ENCODE data around the gene AIPL1.

AIPL1 gene

GRCh38 chr17:6455321-6455705 is 20.4 kb upstream of the AIPL1 start:
- TF ChIP-seq CTCF (IDR thresholded peaks at IDR 0.05; ENCODE audit: low read length) (no peak), EZH2 (IDR thresholded peaks at IDR 0.05; ENCODE audit: borderline replicate concordance, low read length) (no peak)
- no peaks in the 10 kb centered on the region for H4K20me1 ChIP-seq (ENCODE audit: insufficient read depth, low read length)
- H3K27me3 ChIP-seq (ENCODE audit: insufficient read depth, low read length) = no peaks in the 10 kb centered on the region; the same call in 1 of the 2 replicates
- H3K4me2 ChIP-seq (ENCODE audit: low read length) = no peak overlapping the region
- H2AFZ ChIP-seq (ENCODE audit: low read length) = no peak overlapping the region
- H3K9me2 ChIP-seq (ENCODE audit: low read depth, low read length) = no peaks in the 10 kb centered on the region
- H3K9ac ChIP-seq (ENCODE audit: low read length) = no peak overlapping the region
- H3K27ac ChIP-seq (ENCODE audit: low read depth, low read length, poor library complexity, severe bottlenecking) = no peak overlapping the region
- no peaks in the 10 kb centered on the region for H3K9me3 ChIP-seq (ENCODE audit: low read length)
- no peaks in the 10 kb centered on the region for H3K79me2 ChIP-seq (ENCODE audit: insufficient read depth, low read length)
- no peak overlapping the region for H3K4me3 ChIP-seq (ENCODE audit: low read depth, low read length, poor library complexity, severe bottlenecking)
- H3F3A ChIP-seq (ENCODE audit: insufficient read depth, low read length) = no peaks in the 10 kb centered on the region
- H3K4me1 ChIP-seq (ENCODE audit: insufficient read depth, low read length, severe bottlenecking) = no peaks in the 10 kb centered on the region
- no peaks in the 10 kb centered on the region for H3K36me3 ChIP-seq (ENCODE audit: insufficient read depth, low read length)

- Histone ChIP-seq H3K79me2 (ENCODE audit: insufficient read depth, low read length) (no peaks in the 10 kb centered on the region), H3K9me2 (ENCODE audit: low read depth, low read length) (no peaks in the 10 kb centered on the region), H3K4me3 (ENCODE audit: low read depth, low read length, poor library complexity, severe bottlenecking) (no peak overlapping the region), H3F3A (ENCODE audit: insufficient read depth, low read length) (no peaks in the 10 kb centered on the region), H3K27me3 (ENCODE audit: insufficient read depth, low read length) (no peaks in the 10 kb centered on the region), H4K20me1 (ENCODE audit: insufficient read depth, low read length) (no peaks in the 10 kb centered on the region), H3K36me3 (ENCODE audit: insufficient read depth, low read length) (no peaks in the 10 kb centered on the region), H3K4me2 (ENCODE audit: low read length) (no peak overlapping the region), H2AFZ (ENCODE audit: low read length) (no peak overlapping the region), H3K9ac (ENCODE audit: low read length) (no peak overlapping the region), H3K4me1 (ENCODE audit: insufficient read depth, low read length, severe bottlenecking) (no peaks in the 10 kb centered on the region), H3K9me3 (ENCODE audit: low read length) (no peaks in the 10 kb centered on the region), H3K27ac (ENCODE audit: low read depth, low read length, poor library complexity, severe bottlenecking) (no peak overlapping the region)
- TF ChIP-seq CTCF (IDR thresholded peaks at IDR 0.05; ENCODE audit: low read length) (no peak), EZH2 (IDR thresholded peaks at IDR 0.05; ENCODE audit: borderline replicate concordance, low read length) (no peak)
These were observed 19.8 kb upstream of the AIPL1 start for GRCh38 chr17:6454495-6455320.

- Histone ChIP-seq H3K79me2 (ENCODE audit: insufficient read depth, low read length) (no peaks in the 10 kb centered on the region), H3K9ac (ENCODE audit: low read length) (no peak overlapping the region), H3K27me3 (ENCODE audit: insufficient read depth, low read length) (peaks cover 4% of the 10 kb centered on the region; the same call in 1 of the 2 replicates), H3K4me1 (ENCODE audit: insufficient read depth, low read length, severe bottlenecking) (no peaks in the 10 kb centered on the region), H3K9me3 (ENCODE audit: low read length) (no peaks in the 10 kb centered on the region), H2AFZ (ENCODE audit: low read length) (no peak overlapping the region), H3K4me3 (ENCODE audit: low read depth, low read length, poor library complexity, severe bottlenecking) (no peak overlapping the region), H3K27ac (ENCODE audit: low read depth, low read length, poor library complexity, severe bottlenecking) (no peak overlapping the region), H3F3A (ENCODE audit: insufficient read depth, low read length) (no peaks in the 10 kb centered on the region), H3K36me3 (ENCODE audit: insufficient read depth, low read length) (no peaks in the 10 kb centered on the region), H3K9me2 (ENCODE audit: low read depth, low read length) (no peaks in the 10 kb centered on the region), H4K20me1 (ENCODE audit: insufficient read depth, low read length) (no peaks in the 10 kb centered on the region), H3K4me2 (ENCODE audit: low read length) (no peak overlapping the region)
- TF ChIP-seq CTCF (IDR thresholded peaks at IDR 0.05; ENCODE audit: low read length) (no peak), EZH2 (IDR thresholded peaks at IDR 0.05; ENCODE audit: borderline replicate concordance, low read length) (no peak)
These were observed 18.5 kb upstream of the AIPL1 start for GRCh38 chr17:6453279-6454024.

Data from OCI-LY1 (cell line).